Neural cell (in vitro differentiated cells): ENCODE results near the gene RACK1. TPM values are rescaled to one million over a fixed set of nuclear protein-coding genes. Genes with fewer than 3 reads are reported as not detected.
A peak's percentile ranks its signal among the peaks of the same experiment; 100 is the strongest.

Experiments used
- H2AFZ ChIP-seq: fragments of 200-600, 300-800 bp; sonication (generic), shearing (Covaris generic); 2 replicates; pipeline ENCODE4 v1.6.0; 2014; ENCODE audit warnings: low read depth, mild to moderate bottlenecking, antibody characterized with exemption, low read length, moderate library complexity
- H3F3A ChIP-seq: fragments of 200-600 bp; shearing (Covaris generic); 2 replicates; pipeline ENCODE4 v1.6.1; 2016; ENCODE audit warnings: mild to moderate bottlenecking, moderate library complexity, mixed read lengths, antibody characterized with exemption, low read length; ENCODE audit not compliant: insufficient read depth, poor library complexity, severe bottlenecking
- H3K27ac ChIP-seq: fragments of 200-600, 300-800 bp; sonication (generic), shearing (Covaris generic); 2 replicates; pipeline ENCODE4 v1.5.1; 2014; ENCODE audit warnings: mild to moderate bottlenecking, low read length, moderate library complexity
- H3K27me3 ChIP-seq: fragments of 300-800, 200-600 bp; sonication (generic), shearing (Covaris generic); 2 replicates; pipeline ENCODE4 v1.6.0; 2014; ENCODE audit warnings: mild to moderate bottlenecking, low read depth, low read length, moderate library complexity; ENCODE audit not compliant: insufficient read depth
- H3K36me3 ChIP-seq: fragments of 300-800, 200-600 bp; sonication (generic), shearing (Covaris generic); 2 replicates; pipeline ENCODE4 v1.5.1; 2014; ENCODE audit warnings: mild to moderate bottlenecking, antibody characterized with exemption, low read length, moderate library complexity; ENCODE audit not compliant: insufficient read depth
- H3K4me2 ChIP-seq: fragments of 300-800, 200-600 bp; sonication (generic), shearing (Covaris generic); 2 replicates; pipeline ENCODE4 v1.6.0; 2014; ENCODE audit warnings: mild to moderate bottlenecking, low read length
- H3K4me3 ChIP-seq: fragments of 300-800, 200-600 bp; sonication (generic), shearing (Covaris generic); 2 replicates; pipeline ENCODE4 v1.5.1; 2014; ENCODE audit warnings: mild to moderate bottlenecking, low read length, moderate library complexity
- H3K79me2 ChIP-seq: fragments of 200-600 bp; shearing (Covaris generic); replicated peaks from 2 replicates; pipeline ENCODE4 v1.6.0; 2014; ENCODE audit warnings: mild to moderate bottlenecking, low read length, moderate library complexity; ENCODE audit not compliant: insufficient read depth
- H3K9ac ChIP-seq: fragments of 300-800, 200-600 bp; sonication (generic), shearing (Covaris generic); 2 replicates; pipeline ENCODE4 v1.6.1; 2016; ENCODE audit warnings: mild to moderate bottlenecking, low read length, mixed read lengths
- H3K9me2 ChIP-seq: fragments of 200-600 bp; shearing (Covaris generic); 2 replicates; pipeline ENCODE4 v1.6.1; 2016; ENCODE audit warnings: mild to moderate bottlenecking, low read length, mixed read lengths; ENCODE audit not compliant: insufficient read depth
- H3K9me3 ChIP-seq: fragments of 200-600, 300-800 bp; sonication (generic), shearing (Covaris generic); 2 replicates; pipeline ENCODE4 v1.6.1; 2016; ENCODE audit warnings: mild to moderate bottlenecking, mixed run types, low read length, moderate library complexity, mixed read lengths
- H4K20me1 ChIP-seq: fragments of 200-600 bp; shearing (Covaris generic); 2 replicates; pipeline ENCODE4 v1.6.1; 2016; ENCODE audit warnings: mild to moderate bottlenecking, mixed run types; ENCODE audit not compliant: insufficient read depth
- EP300 ChIP-seq: fragments of 450-650 bp; conservative IDR thresholded peaks from 2 replicates; pipeline ENCODE4 v1.6.1; 2014; ENCODE audit warnings: antibody characterized with exemption, mild to moderate bottlenecking, moderate library complexity; ENCODE audit not compliant: poor library complexity, severe bottlenecking
- EZH2 ChIP-seq: fragments of 200-600, 300-800 bp; shearing (Covaris generic), sonication (generic); IDR thresholded peaks from 2 replicates; pipeline ENCODE4 v1.6.1; 2014; ENCODE audit warnings: antibody characterized with exemption, low read length, borderline replicate concordance, mild to moderate bottlenecking; ENCODE audit not compliant: insufficient read depth, poor library complexity, severe bottlenecking
- MXI1 ChIP-seq: fragments of 450-650 bp; conservative IDR thresholded peaks from 2 replicates; pipeline ENCODE4 v1.6.1; 2014; ENCODE audit warnings: antibody characterized with exemption, mild to moderate bottlenecking; ENCODE audit not compliant: poor library complexity, severe bottlenecking
- POLR2AphosphoS5 ChIP-seq: IDR thresholded peaks from 2 replicates; pipeline ENCODE4 v1.6.1; 2012
- RAD21 ChIP-seq: fragments of 450-650 bp; conservative IDR thresholded peaks from 2 replicates; pipeline ENCODE4 v1.6.1; 2014; ENCODE audit warnings: antibody characterized with exemption, mild to moderate bottlenecking, moderate library complexity
- SMC3 ChIP-seq: fragments of 450-650 bp; conservative IDR thresholded peaks from 2 replicates; pipeline ENCODE4 v1.6.1; 2014; ENCODE audit warnings: antibody characterized with exemption, mild to moderate bottlenecking, moderate library complexity; ENCODE audit not compliant: poor library complexity
- TAF1 ChIP-seq: IDR thresholded peaks from 2 replicates; pipeline ENCODE4 v1.6.1; 2012; ENCODE audit warnings: low read depth
- polyA plus RNA-seq: library from polyadenylated mRNA; depleted of rRNA; stranded (reverse); fragments of >200 nt; gene quantifications from 2 replicates; pipeline ENCODE4 v1.2.3, GENCODE V29; 2014
- TF ChIP-seq, protein P1 (sequence below): fragments of 450-650 bp; IDR thresholded peaks from 2 replicates; pipeline ENCODE4 v1.5.1; 2014; ENCODE audit warnings: antibody characterized with exemption, mild to moderate bottlenecking, moderate library complexity; ENCODE audit not compliant: poor library complexity, severe bottlenecking
- TF ChIP-seq, protein P2 (sequence below): IDR thresholded peaks from 2 replicates; pipeline ENCODE4 v1.6.1; 2012; ENCODE audit warnings: borderline replicate concordance

RACK1 gene
- polyA plus RNA-seq, 1 donor from 2014 or later, result 2,178 TPM

DNA sequence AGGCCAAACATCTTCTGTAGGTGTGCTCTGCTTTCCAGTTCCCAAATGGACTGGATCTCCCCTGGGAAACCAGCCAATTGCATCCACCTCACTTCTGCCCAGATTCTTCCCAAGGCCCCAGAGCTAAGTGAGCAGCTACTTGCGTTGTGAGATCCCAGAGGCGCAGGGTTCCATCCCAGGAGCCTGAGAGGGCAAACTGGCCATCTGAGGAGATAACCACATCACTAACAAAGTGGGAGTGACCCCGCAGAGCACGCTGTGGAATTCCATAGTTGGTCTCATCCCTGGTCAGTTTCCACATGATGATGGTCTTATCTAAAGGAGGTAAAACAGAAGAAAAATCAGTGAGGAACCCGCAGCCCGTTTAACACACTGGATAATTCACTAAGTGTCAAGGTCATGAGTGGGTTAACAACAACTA is 1.7 kb downstream of the RACK1 start:
- no peaks in the 10 kb centered on the region for H3K9me2 ChIP-seq
- peaks cover 50% of the 10 kb centered on the region for H3K79me2 ChIP-seq
- peak overlapping the region; percentile 85 for H3K4me2 ChIP-seq
- no peaks in the 10 kb centered on the region for H3F3A ChIP-seq
- no peaks in the 10 kb centered on the region for H3K9me3 ChIP-seq
- no peak overlapping the region for H2AFZ ChIP-seq
- H3K27me3 ChIP-seq, result no peaks in the 10 kb centered on the region
- peak overlapping the region; percentile 96 for H3K4me3 ChIP-seq
- TF ChIP-seq SMC3, result no peak
- TF ChIP-seq, protein P1, sequence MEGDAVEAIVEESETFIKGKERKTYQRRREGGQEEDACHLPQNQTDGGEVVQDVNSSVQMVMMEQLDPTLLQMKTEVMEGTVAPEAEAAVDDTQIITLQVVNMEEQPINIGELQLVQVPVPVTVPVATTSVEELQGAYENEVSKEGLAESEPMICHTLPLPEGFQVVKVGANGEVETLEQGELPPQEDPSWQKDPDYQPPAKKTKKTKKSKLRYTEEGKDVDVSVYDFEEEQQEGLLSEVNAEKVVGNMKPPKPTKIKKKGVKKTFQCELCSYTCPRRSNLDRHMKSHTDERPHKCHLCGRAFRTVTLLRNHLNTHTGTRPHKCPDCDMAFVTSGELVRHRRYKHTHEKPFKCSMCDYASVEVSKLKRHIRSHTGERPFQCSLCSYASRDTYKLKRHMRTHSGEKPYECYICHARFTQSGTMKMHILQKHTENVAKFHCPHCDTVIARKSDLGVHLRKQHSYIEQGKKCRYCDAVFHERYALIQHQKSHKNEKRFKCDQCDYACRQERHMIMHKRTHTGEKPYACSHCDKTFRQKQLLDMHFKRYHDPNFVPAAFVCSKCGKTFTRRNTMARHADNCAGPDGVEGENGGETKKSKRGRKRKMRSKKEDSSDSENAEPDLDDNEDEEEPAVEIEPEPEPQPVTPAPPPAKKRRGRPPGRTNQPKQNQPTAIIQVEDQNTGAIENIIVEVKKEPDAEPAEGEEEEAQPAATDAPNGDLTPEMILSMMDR, result no peak
- TF ChIP-seq EZH2, result no peak
- no peak for TF ChIP-seq POLR2AphosphoS5
- TF ChIP-seq TAF1, result no peak
- TF ChIP-seq, protein P2, sequence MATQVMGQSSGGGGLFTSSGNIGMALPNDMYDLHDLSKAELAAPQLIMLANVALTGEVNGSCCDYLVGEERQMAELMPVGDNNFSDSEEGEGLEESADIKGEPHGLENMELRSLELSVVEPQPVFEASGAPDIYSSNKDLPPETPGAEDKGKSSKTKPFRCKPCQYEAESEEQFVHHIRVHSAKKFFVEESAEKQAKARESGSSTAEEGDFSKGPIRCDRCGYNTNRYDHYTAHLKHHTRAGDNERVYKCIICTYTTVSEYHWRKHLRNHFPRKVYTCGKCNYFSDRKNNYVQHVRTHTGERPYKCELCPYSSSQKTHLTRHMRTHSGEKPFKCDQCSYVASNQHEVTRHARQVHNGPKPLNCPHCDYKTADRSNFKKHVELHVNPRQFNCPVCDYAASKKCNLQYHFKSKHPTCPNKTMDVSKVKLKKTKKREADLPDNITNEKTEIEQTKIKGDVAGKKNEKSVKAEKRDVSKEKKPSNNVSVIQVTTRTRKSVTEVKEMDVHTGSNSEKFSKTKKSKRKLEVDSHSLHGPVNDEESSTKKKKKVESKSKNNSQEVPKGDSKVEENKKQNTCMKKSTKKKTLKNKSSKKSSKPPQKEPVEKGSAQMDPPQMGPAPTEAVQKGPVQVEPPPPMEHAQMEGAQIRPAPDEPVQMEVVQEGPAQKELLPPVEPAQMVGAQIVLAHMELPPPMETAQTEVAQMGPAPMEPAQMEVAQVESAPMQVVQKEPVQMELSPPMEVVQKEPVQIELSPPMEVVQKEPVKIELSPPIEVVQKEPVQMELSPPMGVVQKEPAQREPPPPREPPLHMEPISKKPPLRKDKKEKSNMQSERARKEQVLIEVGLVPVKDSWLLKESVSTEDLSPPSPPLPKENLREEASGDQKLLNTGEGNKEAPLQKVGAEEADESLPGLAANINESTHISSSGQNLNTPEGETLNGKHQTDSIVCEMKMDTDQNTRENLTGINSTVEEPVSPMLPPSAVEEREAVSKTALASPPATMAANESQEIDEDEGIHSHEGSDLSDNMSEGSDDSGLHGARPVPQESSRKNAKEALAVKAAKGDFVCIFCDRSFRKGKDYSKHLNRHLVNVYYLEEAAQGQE, result no peak
- TF ChIP-seq MXI1, result no peak
- no peaks in the 10 kb centered on the region for H4K20me1 ChIP-seq
- peak overlapping the region; percentile 74 for H3K9ac ChIP-seq
- H3K36me3 ChIP-seq, result peaks cover 15% of the 10 kb centered on the region
- no peak overlapping the region for H3K27ac ChIP-seq

DNA sequence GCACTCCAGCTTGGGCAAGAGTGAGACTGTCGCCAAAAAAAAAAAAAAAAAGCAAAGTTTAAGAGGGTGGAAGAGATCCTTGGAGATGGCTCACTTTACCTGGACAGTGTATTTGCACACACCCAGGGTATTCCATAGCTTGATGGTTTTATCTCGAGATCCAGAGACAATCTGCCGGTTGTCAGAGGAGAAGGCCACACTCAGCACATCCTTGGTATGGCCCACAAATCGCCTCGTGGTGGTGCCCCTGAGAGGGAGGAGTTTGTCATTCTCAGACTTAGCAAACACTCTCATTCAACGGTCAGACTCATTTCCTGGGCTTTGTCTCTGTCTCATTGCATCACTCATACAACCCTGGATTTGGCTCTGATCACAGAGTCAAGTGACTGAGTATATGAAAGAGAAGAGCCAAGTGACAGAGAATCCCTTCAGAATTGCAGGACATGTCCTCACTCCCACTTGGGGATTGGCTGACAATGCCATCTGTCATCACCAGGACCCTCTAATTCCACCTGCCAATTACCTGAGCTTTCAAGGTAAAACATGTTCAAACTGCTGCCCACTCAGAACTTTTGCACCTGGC is 2.2 kb downstream of the RACK1 start:
- Histone ChIP-seq H4K20me1 (no peaks in the 10 kb centered on the region), H3K79me2 (peaks cover 44% of the 10 kb centered on the region), H3K27ac (no peak overlapping the region), H3K9me3 (no peaks in the 10 kb centered on the region), H2AFZ (no peak overlapping the region), H3K4me3 (peak overlapping the region; percentile 96), H3K9ac (no peak overlapping the region), H3K4me2 (peak overlapping the region; percentile 85), H3K27me3 (no peaks in the 10 kb centered on the region), H3K9me2 (no peaks in the 10 kb centered on the region), H3F3A (no peaks in the 10 kb centered on the region), H3K36me3 (peaks cover 15% of the 10 kb centered on the region)
- TF ChIP-seq SMC3 (no peak), EP300 (no peak), MXI1 (no peak), RAD21 (no peak), POLR2AphosphoS5 (no peak), TAF1 (no peak), EZH2 (no peak)
- TF ChIP-seq, protein P1, result no peak
- TF ChIP-seq, protein P2, result no peak
